DMS114 treated with DMSO at 0.1 percent for 48 hours (cell line): ENCODE measurements around the gene MMEL1.

Experiments used
- DNase-seq: peaks from one replicate; lab custom pipeline; 2025; ENCODE audit not compliant: unreplicated experiment; lab: John Stamatoyannopoulos, UW

Gene MMEL1

GRCh38 chr1:2544875-2545640 lies 87.8 kb downstream of the MMEL1 start:
- no peak for DNase-seq

- DNase-seq: no peak
Observed at GRCh38 chr1:2544093-2544874, 88.5 kb downstream of the MMEL1 start.

- DNase-seq: no peak
Observed at GRCh38 chr1:2543543-2544092, 89.2 kb downstream of the MMEL1 start.

GRCh38 chr1:2542246-2542915 lies 90.4 kb downstream of the MMEL1 start:
- no peak for DNase-seq

- DNase-seq: no peak
Observed at GRCh38 chr1:2541619-2542245, 91.1 kb downstream of the MMEL1 start.

- DNase-seq: no peak
Observed at GRCh38 chr1:2540816-2541492, 91.9 kb downstream of the MMEL1 start.
